Tibial nerve (tissue), 4 donors: ENCODE data around the gene BRAT1.

ENCODE experiments used
- CTCF ChIP-seq, 5 experiments: fragments of 200-600 bp in 3 of 5; fragments of 450-650 bp in 2 of 5; sonication (generic) in 3 of 5; IDR thresholded peaks; one replicate each; pipeline ENCODE4 v1.5.1; 2016 to 2019; ENCODE audit warnings: antibody characterized with exemption in 5 of 5, mild to moderate bottlenecking in 3 of 5, moderate library complexity in 2 of 5
- EP300 ChIP-seq, 2 donors: sonication (generic); formaldehyde crosslinking; IDR thresholded peaks; one replicate each; pipeline ENCODE4 v1.6.1; 2017; ENCODE audit warnings: antibody characterized with exemption in 2 of 2, mild to moderate bottlenecking in 1 of 2
- POLR2A ChIP-seq, 2 donors: fragments of 450-650 bp; IDR thresholded peaks; one replicate each; pipeline ENCODE4 v1.6.1; 2017; ENCODE audit warnings: antibody characterized with exemption in 2 of 2, mild to moderate bottlenecking in 2 of 2, moderate library complexity in 2 of 2

- TF ChIP-seq POLR2A (IDR thresholded peaks at IDR 0.05) (no peak), CTCF (IDR thresholded peaks at IDR 0.05) (no peak), EP300 (IDR thresholded peaks at IDR 0.05) (no peak)
These were observed 21.6 kb upstream of the BRAT1 start for GRCh38 chr7:2576742-2577491.
